Activated CD8-positive, alpha-beta memory T cell treated with anti-CD3 and anti-CD28 coated beads, Interleukin-2, amount 50 U/mL, for 48 hours (primary cell): ENCODE results near the gene MRGPRG.
"Not testable (repeated sequence)": the region's sequence is repeated elsewhere in the genome, so short reads cannot be mapped to it uniquely, and the experiment has no call there.

Experiments used
- DNase-seq: peaks from one replicate; pipeline ENCODE4 v3.0.0-alpha.2; 2020

Gene MRGPRG

GRCh38 chr11:3218483-3219280 is at the start of gene MRGPRG:
Gene MRGPRG, minus strand, starts transcription at chr11:3218813. Its CDS starts 0 bp downstream, at chr11:3218813.
- no peak for DNase-seq

- DNase-seq = not testable (repeated sequence)
These were observed 43.9 kb upstream of the MRGPRG start for GRCh38 chr11:3262548-3262947.

GRCh38 chr11:3261831-3262230 is 43.2 kb upstream of the MRGPRG start:
- DNase-seq = not testable (repeated sequence)

- DNase-seq = not testable (repeated sequence)
These were observed 38.9 kb upstream of the MRGPRG start for GRCh38 chr11:3257509-3257908.

- DNase-seq = not testable (repeated sequence)
These were observed 36.6 kb upstream of the MRGPRG start for GRCh38 chr11:3255241-3255640.

GRCh38 chr11:3254773-3255172 is 36.2 kb upstream of the MRGPRG start:
- DNase-seq = not testable (repeated sequence)

GRCh38 chr11:3245071-3245470 is 26.5 kb upstream of the MRGPRG start:
- DNase-seq = no peak

GRCh38 chr11:3243880-3244279 is 25.3 kb upstream of the MRGPRG start:
- no peak for DNase-seq

- DNase-seq = no peak
These were observed 18.5 kb upstream of the MRGPRG start for GRCh38 chr11:3237119-3237518.

- DNase-seq = no peak
These were observed 16.2 kb upstream of the MRGPRG start for GRCh38 chr11:3234846-3235245.

- DNase-seq = no peak
These were observed 14.3 kb upstream of the MRGPRG start for GRCh38 chr11:3232956-3233355.

- no peak for DNase-seq
These were observed 13.5 kb upstream of the MRGPRG start, which contains the start of gene MRGPRE for GRCh38 chr11:3231851-3232744. Gene MRGPRE, minus strand, starts transcription at chr11:3232417. Its CDS starts 3,618 bp downstream, at chr11:3228799.

GRCh38 chr11:3231550-3231850 is 12.9 kb upstream of the MRGPRG start:
- DNase-seq = no peak

- no peak for DNase-seq
These were observed 12.3 kb upstream of the MRGPRG start for GRCh38 chr11:3230636-3231549.

- no peak for DNase-seq
These were observed 11.3 kb upstream of the MRGPRG start for GRCh38 chr11:3229673-3230630.

GRCh38 chr11:3228445-3228829 is 9.8 kb upstream of the MRGPRG start:
- DNase-seq = no peak

- no peak for DNase-seq
These were observed 9.2 kb upstream of the MRGPRG start for GRCh38 chr11:3227568-3228444.

- no peak for DNase-seq
These were observed 8.4 kb upstream of the MRGPRG start for GRCh38 chr11:3226846-3227567.

- no peak for DNase-seq
These were observed 7.5 kb upstream of the MRGPRG start for GRCh38 chr11:3225826-3226750.
